Measurements from ENCODE around the gene RFWD3. TPM values are rescaled to one million over a fixed set of nuclear protein-coding genes. Genes with fewer than 3 reads are reported as not detected.

RFWD3 gene
- 19.5 and 39.3 TPM in 2 replicates for total RNA-seq

GRCh38 chr16:74666425-74667254, at the start of gene RFWD3:
Gene RFWD3 (minus strand): TSS chr16:74666877. CDS start chr16:74661449, 5,428 bp downstream.

GRCh38 chr16:74700438-74701225, 34.0 kb upstream of the RFWD3 start, which contains the start of gene MLKL:
Gene MLKL (minus strand): TSS chr16:74700862. CDS start chr16:74695757, 5,105 bp downstream.

GRCh38 chr16:74606521-74607309, 60.0 kb downstream of the RFWD3 start, which contains the start of gene GLG1:
Gene GLG1 (minus strand): TSS chr16:74607114. CDS start chr16:74607094, 20 bp downstream.

Other genes with a start within 250 kb of the RFWD3 start
- under 0.01 and 0.20 TPM in 2 replicates for gene CLEC18B, start 245.4 kb downstream of the RFWD3 start, total RNA-seq
- gene GLG1, start 59.8 kb downstream of the RFWD3 start, total RNA-seq = 95.5 and 144 TPM in 2 replicates
- 15.1 and 18.8 TPM in 2 replicates for gene MLKL, start 34.0 kb upstream of the RFWD3 start, total RNA-seq
- not detected in 2 replicates for gene FA2H, start 107.9 kb upstream of the RFWD3 start, total RNA-seq

Data from subcutaneous preadipocyte (primary cell).